Activated CD4-positive, alpha-beta T cell treated with anti-CD3 and anti-CD28 coated beads, Interleukin-2, amount 50 U/mL, for 24 hours (primary cell): ENCODE results near the gene CNMD.

Experiments used
- DNase-seq, 2 donors: peaks; one replicate each; pipeline ENCODE4 v3.0.0-alpha.2; 2020; ENCODE audit warnings: low read depth in 1 of 2, low spot score in 1 of 2

CNMD gene

GRCh38 chr13:52739468-52740071 lies at the start of gene CNMD:
Gene CNMD, minus strand, starts transcription at chr13:52739820. Its CDS starts 119 bp downstream, at chr13:52739701.
- no peak for DNase-seq

DNA sequence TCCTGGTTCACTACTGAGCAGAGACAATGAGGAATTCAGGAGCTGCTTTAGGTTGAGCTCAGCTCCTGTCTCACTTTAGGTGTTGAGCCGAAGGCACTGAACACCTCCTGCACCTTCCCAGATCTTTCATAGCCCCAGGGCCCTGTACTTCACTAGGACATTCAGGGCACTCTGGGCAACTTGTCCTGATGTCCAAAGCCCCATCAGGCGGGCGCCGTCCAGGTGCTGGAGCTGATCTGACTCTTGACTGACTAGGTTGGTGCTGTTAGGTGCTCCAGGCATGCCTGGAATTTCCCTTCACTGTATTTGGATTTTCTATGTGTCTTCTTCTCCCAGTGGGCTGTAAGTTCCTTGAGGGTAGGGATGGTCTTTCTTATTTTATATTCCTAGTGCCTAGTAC lies 48.4 kb upstream of the CNMD start:
- no peak for DNase-seq

GRCh38 chr13:52787235-52787634 lies 47.6 kb upstream of the CNMD start:
- DNase-seq: no peak

- no peak for DNase-seq
Measured at GRCh38 chr13:52786766-52787165, 47.1 kb upstream of the CNMD start.

DNA sequence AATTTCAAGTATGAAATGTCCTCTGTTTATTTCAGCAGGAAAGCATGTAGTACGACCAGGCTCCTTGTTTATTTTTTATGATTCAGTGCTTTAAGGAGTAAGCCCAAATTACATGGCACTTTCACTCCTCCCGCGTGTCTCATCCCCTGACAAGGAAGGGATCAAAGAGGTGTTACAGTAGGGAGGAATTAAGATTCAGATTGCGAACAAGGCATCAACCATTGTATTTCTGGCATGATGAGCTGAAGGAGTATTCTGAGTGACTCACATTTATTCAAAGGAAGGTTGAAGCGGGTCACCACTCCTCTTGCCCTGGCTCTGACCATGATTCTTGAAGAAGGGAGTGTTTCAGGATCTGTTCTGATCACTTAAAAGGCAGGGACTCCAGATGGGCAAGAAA lies 46.1 kb upstream of the CNMD start:
- DNase-seq: no peak

DNA sequence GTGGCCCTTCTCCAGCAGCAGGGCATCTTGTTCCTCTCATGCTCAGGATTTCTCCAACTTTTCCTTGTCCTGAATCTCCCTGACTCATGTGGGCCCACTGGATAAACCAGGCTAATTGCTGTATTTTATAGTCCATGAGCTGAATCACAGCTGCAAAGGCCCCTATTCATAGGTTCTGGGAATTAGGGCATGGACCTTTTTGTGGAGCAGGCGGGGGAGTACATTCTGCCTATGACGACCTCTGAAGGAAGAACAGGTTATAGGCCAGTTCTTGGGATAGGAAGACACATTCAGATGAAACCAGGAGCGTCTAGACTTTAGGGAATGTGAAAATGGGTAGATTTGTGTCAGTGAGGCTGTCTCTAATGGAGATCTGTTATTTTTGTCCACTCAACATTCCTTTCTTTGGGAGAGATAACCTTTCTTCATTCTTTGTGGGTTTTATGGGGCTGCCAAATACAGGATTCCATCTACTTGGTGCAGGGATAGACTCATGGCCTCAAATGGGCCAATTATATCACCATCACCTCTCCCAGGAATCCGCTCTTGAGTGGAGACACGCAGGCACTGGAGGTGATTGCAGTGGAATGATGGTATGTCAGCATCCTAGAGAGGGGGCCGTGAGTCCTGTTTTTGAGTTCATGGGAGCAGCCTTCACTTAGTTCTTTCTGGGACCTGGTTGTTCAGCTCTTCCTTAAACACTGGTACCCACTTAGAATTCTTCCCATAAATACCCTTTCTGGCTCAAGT lies 45.1 kb upstream of the CNMD start:
- DNase-seq: no peak

DNA sequence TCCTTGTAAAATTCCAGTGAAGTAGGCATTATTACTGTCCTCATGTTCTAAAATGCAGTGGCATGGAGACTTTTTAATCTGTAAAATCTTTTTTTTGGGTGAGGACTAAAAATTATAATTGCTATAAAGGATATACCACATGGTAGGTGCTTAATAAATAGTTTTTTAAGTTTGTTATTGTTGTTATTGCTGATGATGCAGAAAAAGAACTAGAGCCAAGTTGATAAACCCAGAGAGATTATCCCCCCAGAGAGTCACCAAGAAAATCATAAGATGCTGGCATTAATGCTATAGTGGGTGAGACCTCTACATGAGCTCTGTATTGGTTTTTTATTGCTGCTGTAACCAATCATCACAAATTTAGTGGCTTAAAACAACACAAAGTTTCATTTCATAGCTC lies 44.3 kb upstream of the CNMD start:
- no peak for DNase-seq

DNA sequence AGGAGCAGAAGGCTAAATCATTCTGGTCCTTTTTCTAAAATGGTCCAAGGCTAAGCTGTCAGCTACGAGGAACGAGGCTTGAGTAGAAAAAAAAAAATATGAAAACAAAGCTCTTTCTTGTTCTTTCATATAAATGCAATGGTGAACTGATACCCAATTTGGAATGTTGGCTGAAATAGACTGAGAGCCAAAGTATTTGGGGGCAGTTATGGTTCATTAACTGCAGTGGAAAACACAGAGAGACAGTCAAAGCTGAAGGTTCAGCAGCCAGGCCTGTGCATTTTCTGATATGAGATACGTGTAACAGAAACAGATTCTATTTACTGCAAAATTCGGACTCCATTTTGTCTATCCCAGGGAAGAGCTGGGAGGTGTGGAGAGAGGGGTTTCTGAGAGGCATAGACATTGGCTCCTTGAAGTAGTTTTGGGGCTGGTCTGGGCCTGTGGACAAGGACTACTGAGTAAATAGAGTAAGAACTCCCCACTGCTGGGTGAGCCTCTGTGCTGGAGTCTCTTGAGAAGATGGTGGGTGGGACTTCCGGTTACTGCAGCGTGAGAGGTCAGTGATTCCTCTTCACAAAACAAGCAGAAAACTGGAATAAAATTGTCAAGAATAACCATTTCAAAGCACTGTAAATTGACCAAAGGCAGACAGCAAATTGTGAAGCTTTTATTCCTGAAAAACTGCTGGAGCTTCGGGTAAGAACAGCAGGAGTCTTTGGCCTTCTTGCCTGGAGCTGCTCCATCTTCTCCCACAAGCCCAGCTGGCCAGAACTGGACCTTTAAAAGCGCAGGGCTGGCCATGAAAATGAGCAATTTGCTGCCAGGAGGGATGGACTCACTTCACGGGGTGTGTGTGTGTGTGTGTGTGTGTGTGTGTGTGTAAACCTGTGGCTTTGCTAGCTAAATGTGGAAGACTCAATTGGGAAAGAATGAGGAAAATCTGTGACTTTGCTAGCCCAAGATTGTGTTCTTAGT lies 43.1 kb upstream of the CNMD start:
- no peak for DNase-seq

- DNase-seq: no peak
Measured at GRCh38 chr13:52780611-52781010, 41.0 kb upstream of the CNMD start.

DNA sequence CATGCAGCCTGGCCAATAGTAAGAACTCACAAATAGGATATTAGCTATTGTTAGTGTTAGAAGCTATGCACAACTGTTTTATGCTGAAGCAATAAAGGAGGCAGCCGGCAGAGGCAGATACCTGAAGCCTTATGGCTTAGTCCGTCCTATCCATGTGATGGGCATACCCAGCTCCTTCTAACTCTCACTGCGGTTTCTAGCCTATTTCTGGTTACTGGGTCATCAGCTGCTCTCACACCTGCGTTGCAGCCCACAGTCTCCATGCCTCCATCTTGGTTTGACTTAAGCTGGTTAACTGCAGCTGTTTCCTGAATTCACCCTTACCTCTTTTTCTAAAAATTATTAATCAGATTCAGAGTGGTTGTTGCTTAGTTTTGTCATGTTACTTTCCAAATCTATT lies 40.5 kb upstream of the CNMD start:
- no peak for DNase-seq

DNA sequence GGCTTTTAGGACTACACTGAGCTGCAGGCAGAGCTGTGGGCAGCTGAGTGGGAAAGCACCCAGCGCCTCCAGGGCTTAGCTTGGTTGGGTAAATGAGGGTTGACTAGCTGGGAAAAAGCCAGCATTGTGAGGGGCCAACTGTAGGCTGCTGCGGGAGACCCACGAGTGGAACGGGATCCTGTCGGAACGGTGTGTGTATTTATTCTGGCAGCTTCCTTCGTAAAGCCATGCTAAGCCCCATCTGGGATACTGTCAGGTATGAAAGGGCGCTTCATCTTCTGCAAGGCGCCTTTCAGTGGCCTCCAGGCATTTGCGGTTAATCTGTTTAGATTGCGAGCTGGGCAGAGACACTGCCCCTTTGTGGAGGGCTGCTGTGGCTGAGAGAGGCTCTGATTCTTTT lies 39.5 kb upstream of the CNMD start:
- no peak for DNase-seq

GRCh38 chr13:52776726-52777125 lies 37.1 kb upstream of the CNMD start:
- DNase-seq: no peak

DNA sequence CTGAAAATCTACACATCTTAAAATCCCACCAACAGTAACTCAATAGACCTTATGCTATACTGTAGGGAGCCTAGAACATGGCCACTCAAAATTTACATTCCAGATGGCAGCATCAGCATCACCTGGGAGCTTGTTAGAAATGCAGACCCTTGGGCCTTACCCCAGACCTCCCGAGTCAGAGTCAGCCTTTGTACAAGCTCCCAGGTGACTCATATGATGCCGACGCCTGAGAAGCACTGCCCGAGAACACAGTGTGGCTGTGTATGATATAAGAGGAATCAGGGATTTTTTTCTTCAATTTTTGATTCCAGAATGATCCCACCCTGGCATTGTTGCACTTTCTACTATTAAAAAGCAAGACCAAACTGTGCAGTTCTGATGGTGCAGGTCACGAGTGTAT lies 35.9 kb upstream of the CNMD start:
- no peak for DNase-seq

GRCh38 chr13:52767949-52768516 lies 28.4 kb upstream of the CNMD start:
- DNase-seq: no peak

DNA sequence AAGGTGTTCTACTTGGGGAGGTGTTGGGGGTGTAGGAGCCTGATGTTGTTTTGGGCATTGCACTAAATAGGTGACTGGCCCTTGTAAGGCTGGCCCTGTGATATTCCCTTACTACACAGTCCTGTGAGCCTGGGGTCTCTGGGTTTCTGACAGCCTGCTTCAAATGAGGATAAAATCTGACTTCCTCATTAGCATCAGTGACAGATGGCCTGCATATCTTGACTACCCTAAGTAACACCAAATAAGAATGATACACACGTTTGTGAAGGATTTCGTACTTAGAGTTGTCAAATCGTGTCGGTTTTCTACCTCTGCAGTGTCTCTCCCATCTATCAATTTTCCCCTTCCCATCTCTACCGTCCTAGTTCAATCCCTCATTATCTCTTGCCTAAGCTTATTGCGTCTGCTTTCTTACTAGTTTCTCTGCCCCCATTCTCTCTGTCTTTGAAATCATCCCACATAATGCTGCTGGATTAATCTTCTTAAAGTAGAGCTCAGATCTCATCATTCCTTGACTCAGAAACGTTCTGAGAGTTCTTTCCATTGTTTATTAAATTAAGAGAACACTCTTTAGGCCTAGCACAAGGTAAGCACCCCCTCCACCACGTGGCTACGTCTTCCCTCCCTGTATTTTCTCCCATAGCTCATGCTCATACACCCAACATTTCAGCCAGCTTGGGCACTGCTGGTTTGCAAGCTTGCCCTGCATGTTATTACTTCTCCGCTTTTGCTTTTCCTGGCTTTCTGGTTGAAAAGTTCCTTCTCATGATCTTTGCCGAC lies 26.2 kb upstream of the CNMD start:
- DNase-seq: no peak

DNA sequence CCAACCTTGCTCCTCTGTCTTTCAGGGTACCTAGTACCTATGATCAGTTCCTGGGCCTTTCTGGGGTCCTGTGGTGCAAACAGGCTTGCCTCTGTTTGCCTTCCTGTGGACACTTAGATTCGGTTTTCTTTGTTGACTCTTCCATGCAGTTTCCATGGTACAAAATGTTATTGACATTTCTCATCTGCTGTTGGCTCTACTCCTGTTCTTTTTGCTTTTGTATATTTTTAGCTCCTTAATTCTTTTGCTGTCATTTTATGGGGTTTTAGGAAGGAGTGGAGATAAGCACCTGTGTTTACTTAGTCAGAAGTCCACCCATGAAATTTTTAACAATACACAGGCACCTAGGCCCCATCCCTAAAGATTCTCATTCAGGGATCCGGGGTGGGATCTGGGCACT lies 20.5 kb upstream of the CNMD start:
- no peak for DNase-seq

GRCh38 chr13:52758114-52758513 lies 18.5 kb upstream of the CNMD start:
- DNase-seq: no peak

DNA sequence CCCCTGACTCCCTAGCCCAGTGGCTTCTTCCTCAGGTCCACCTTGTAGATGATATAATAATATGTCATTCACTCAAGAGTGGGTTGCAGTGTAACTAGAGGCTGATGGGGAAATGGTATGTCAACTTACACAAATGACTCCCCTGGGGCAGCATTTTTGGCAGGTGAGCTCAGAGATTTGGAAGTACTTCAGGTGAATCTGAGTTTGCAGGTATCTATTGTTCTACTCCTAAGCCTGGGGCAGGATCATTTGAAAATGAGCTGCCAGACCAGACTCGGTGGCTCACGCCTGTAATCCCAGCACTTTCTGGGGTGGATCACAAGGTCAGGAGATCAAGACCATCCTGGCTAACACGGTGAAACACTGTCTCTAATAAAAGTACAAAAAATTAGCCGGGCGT lies 11.6 kb upstream of the CNMD start:
- no peak for DNase-seq

- no peak for DNase-seq
Measured at GRCh38 chr13:52750713-52751112, 11.1 kb upstream of the CNMD start.

- no peak for DNase-seq
Measured at GRCh38 chr13:52749419-52749818, 9.8 kb upstream of the CNMD start.

DNA sequence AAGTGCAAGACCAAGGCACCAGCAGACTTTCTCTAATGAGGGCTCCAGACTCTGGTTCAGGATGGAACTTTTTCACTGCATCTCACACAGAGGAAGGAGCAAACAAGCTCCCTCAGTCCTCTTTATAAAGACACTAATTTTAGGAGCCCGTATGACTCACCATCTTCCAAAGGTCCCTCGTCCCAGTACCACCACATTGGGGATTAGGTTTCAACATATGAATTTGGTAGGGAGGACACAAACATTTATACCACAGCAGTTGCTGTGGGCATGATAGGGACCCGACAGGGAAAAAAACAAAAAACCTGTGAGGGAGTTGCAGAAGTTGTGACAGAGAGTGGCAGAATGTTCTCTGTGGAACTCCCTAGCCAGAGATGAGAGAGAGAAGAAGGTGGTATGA lies 6.5 kb upstream of the CNMD start:
- no peak for DNase-seq
